ENCODE results near the gene TSEN54.

TSEN54 gene

GRCh38 chr17:75504347-75505151, 11.8 kb upstream of the TSEN54 start:
- DNase-seq (ENCODE audit: low read depth) = peak; percentile 25

- no peak for DNase-seq (ENCODE audit: low read depth)
These were observed 11.2 kb upstream of the TSEN54 start for GRCh38 chr17:75505152-75505409.

- no peak for DNase-seq (ENCODE audit: low read depth)
These were observed 10.7 kb upstream of the TSEN54 start for GRCh38 chr17:75505640-75506039.

- no peak for DNase-seq (ENCODE audit: low read depth)
These were observed 10.2 kb upstream of the TSEN54 start for GRCh38 chr17:75506134-75506533.

GRCh38 chr17:75506888-75507287, 9.4 kb upstream of the TSEN54 start:
- DNase-seq (ENCODE audit: low read depth) = no peak

- DNase-seq (ENCODE audit: low read depth) = peak; percentile 27
These were observed 8.3 kb upstream of the TSEN54 start for GRCh38 chr17:75507733-75508719.

GRCh38 chr17:75508931-75509361, 7.4 kb upstream of the TSEN54 start:
- no peak for DNase-seq (ENCODE audit: low read depth)

- DNase-seq (ENCODE audit: low read depth) = no peak
These were observed 6.6 kb upstream of the TSEN54 start for GRCh38 chr17:75509528-75510258.

- no peak for DNase-seq (ENCODE audit: low read depth)
These were observed 5.1 kb upstream of the TSEN54 start for GRCh38 chr17:75511270-75511609.

GRCh38 chr17:75511610-75512575, 4.4 kb upstream of the TSEN54 start:
- peak; percentile 28 for DNase-seq (ENCODE audit: low read depth)

- peak; percentile 30 for DNase-seq (ENCODE audit: low read depth)
These were observed 3.2 kb upstream of the TSEN54 start for GRCh38 chr17:75512926-75513640.

GRCh38 chr17:75513641-75514000, 2.7 kb upstream of the TSEN54 start:
- no peak for DNase-seq (ENCODE audit: low read depth)

GRCh38 chr17:75514299-75514918, 1.9 kb upstream of the TSEN54 start:
- DNase-seq (ENCODE audit: low read depth) = peak; percentile 32

- DNase-seq (ENCODE audit: low read depth) = peak; percentile 37
These were observed 1.3 kb upstream of the TSEN54 start for GRCh38 chr17:75514919-75515495.

- DNase-seq (ENCODE audit: low read depth) = peak; percentile 92
These were observed 653 bp upstream of the TSEN54 start, which contains the start of gene CASKIN2 for GRCh38 chr17:75515496-75516254. Gene CASKIN2 (minus strand): TSS chr17:75515537. CDS start chr17:75513804, 1,733 bp downstream.

GRCh38 chr17:75516619-75517296, 430 bp downstream of the TSEN54 start:
- peak; percentile 38 for DNase-seq (ENCODE audit: low read depth)

- peak; percentile 24 for DNase-seq (ENCODE audit: low read depth)
These were observed 1.1 kb downstream of the TSEN54 start for GRCh38 chr17:75517297-75517865.

GRCh38 chr17:75518201-75518600, 1.9 kb downstream of the TSEN54 start:
- no peak for DNase-seq (ENCODE audit: low read depth)
